IPS-NIHi7 (cell line): ENCODE measurements around the gene PRPH2.
"Not testable (repeated sequence)": the region's sequence is repeated elsewhere in the genome, so short reads cannot be mapped to it uniquely, and the experiment has no call there.

ENCODE experiments used
- DNase-seq: peaks from one replicate; pipeline ENCODE4 v3.0.0; 2012; ENCODE audit warnings: mixed read lengths; ENCODE audit errors: extremely low spot score

The PRPH2 gene

GRCh38 chr6:42742116-42742894 is 19.9 kb upstream of the PRPH2 start:
- DNase-seq: no peak

- no peak for DNase-seq
Measured at GRCh38 chr6:42740725-42741124, 18.3 kb upstream of the PRPH2 start.

GRCh38 chr6:42735976-42736375 is 13.6 kb upstream of the PRPH2 start:
- DNase-seq: no peak

GRCh38 chr6:42733867-42734481 is 11.6 kb upstream of the PRPH2 start:
- not testable (repeated sequence) for DNase-seq

GRCh38 chr6:42729731-42730130 is 7.3 kb upstream of the PRPH2 start:
- DNase-seq: no peak

GRCh38 chr6:42727627-42728026 is 5.2 kb upstream of the PRPH2 start:
- DNase-seq: no peak

- no peak for DNase-seq
Measured at GRCh38 chr6:42727087-42727611, 4.8 kb upstream of the PRPH2 start.

- peak; percentile 85 for DNase-seq
Measured at GRCh38 chr6:42726485-42727086, 4.2 kb upstream of the PRPH2 start.

GRCh38 chr6:42726026-42726425 is 3.6 kb upstream of the PRPH2 start:
- DNase-seq: no peak

GRCh38 chr6:42724825-42725224 is 2.4 kb upstream of the PRPH2 start:
- DNase-seq: no peak

GRCh38 chr6:42720739-42721138 is 1.7 kb downstream of the PRPH2 start:
- no peak for DNase-seq

GRCh38 chr6:42715871-42716270 is 6.5 kb downstream of the PRPH2 start:
- no peak for DNase-seq

GRCh38 chr6:42714098-42714761 is 8.2 kb downstream of the PRPH2 start:
- no peak for DNase-seq

GRCh38 chr6:42711930-42712329 is 10.5 kb downstream of the PRPH2 start:
- no peak for DNase-seq

GRCh38 chr6:42710316-42710715 is 12.1 kb downstream of the PRPH2 start:
- peak; percentile 74 for DNase-seq

- DNase-seq: no peak
Measured at GRCh38 chr6:42709871-42710270, 12.5 kb downstream of the PRPH2 start.

- no peak for DNase-seq
Measured at GRCh38 chr6:42708096-42708495, 14.3 kb downstream of the PRPH2 start.

GRCh38 chr6:42707595-42707994 is 14.8 kb downstream of the PRPH2 start:
- no peak for DNase-seq

- DNase-seq: no peak
Measured at GRCh38 chr6:42704937-42705374, 17.4 kb downstream of the PRPH2 start.

- peak; percentile 37 for DNase-seq
Measured at GRCh38 chr6:42704251-42704936, 18.0 kb downstream of the PRPH2 start.

- not testable (repeated sequence) for DNase-seq
Measured at GRCh38 chr6:42702786-42703185, 19.6 kb downstream of the PRPH2 start.

- no peak for DNase-seq
Measured at GRCh38 chr6:42702200-42702599, 20.2 kb downstream of the PRPH2 start.
